ENCODE measurements around the gene UGT1A9. TPM values are rescaled to one million over a fixed set of nuclear protein-coding genes. Genes with fewer than 3 reads are reported as not detected.
"Not testable (repeated sequence)": the region's sequence is repeated elsewhere in the genome, so short reads cannot be mapped to it uniquely, and the experiment has no call there.

Gene UGT1A9
- total RNA-seq, 2 donors from 2014 or later: 0.12 TPM; not detected in 1

GRCh38 chr2:233676046-233676445 lies 4.3 kb downstream of the UGT1A9 start:
- intact Hi-C loops (cut with DNase I): no loop called here
- ATAC-seq: no peak
- DNase-seq: no peak

GRCh38 chr2:233679196-233679595 lies 7.5 kb downstream of the UGT1A9 start:
- intact Hi-C loops (cut with DNase I): no loop called here
- ATAC-seq: no peak

GRCh38 chr2:233680361-233681045 lies 8.8 kb downstream of the UGT1A9 start:
- no peak for ATAC-seq
- intact Hi-C loops (cut with DNase I): no loop called here

More at GRCh38 chr2:233679196-233679595, 7.5 kb downstream of the UGT1A9 start:
- DNase-seq: no peak

GRCh38 chr2:233681521-233682099 lies 9.9 kb downstream of the UGT1A9 start, which contains the start of gene UGT1A7:
TSS of gene UGT1A7 (plus strand) at chr2:233681901. CDS start at chr2:233681938, 37 bp downstream.
- intact Hi-C loops (cut with DNase I): no loop called here
- ATAC-seq (no peak), DNase-seq (no peak)

More at GRCh38 chr2:233680361-233681045, 8.8 kb downstream of the UGT1A9 start:
- DNase-seq: no peak

- no peak for ATAC-seq
- intact Hi-C loops (cut with DNase I): no loop called here
These were observed 12.9 kb downstream of the UGT1A9 start for GRCh38 chr2:233684640-233685039.

GRCh38 chr2:233686928-233687327 lies 15.2 kb downstream of the UGT1A9 start:
- DNase-seq: no peak
- no peak for ATAC-seq
- intact Hi-C loops (cut with DNase I): no loop called here

More at GRCh38 chr2:233684640-233685039, 12.9 kb downstream of the UGT1A9 start:
- DNase-seq: no peak

- ATAC-seq (no peak), DNase-seq (no peak)
- intact Hi-C loops (cut with DNase I): no loop called here
These were observed 16.6 kb downstream of the UGT1A9 start for GRCh38 chr2:233688341-233688740.

- intact Hi-C loops (cut with DNase I): no loop called here
- ATAC-seq (no peak), DNase-seq (no peak)
These were observed 17.3 kb downstream of the UGT1A9 start for GRCh38 chr2:233689031-233689430.

GRCh38 chr2:233689501-233689900 lies 17.8 kb downstream of the UGT1A9 start:
- intact Hi-C loops (cut with DNase I): no loop called here
- no peak for ATAC-seq
- DNase-seq: no peak

- intact Hi-C loops (cut with DNase I): no loop called here
- ATAC-seq (no peak), DNase-seq (no peak)
These were observed 18.7 kb downstream of the UGT1A9 start for GRCh38 chr2:233690444-233690843.

- ATAC-seq (no peak), DNase-seq (no peak)
- intact Hi-C loops (cut with DNase I): no loop called here
These were observed 20.0 kb downstream of the UGT1A9 start for GRCh38 chr2:233691443-233692433.

- DNase-seq (no peak), ATAC-seq (no peak)
- intact Hi-C loops (cut with DNase I): no loop called here
These were observed 20.9 kb downstream of the UGT1A9 start, which contains the start of gene UGT1A6 for GRCh38 chr2:233692648-233693047. TSS of gene UGT1A6 (plus strand) at chr2:233692890. CDS start at chr2:233693005, 115 bp downstream.

- no peak for DNase-seq
- intact Hi-C loops (cut with DNase I): no loop called here
These were observed 22.3 kb downstream of the UGT1A9 start for GRCh38 chr2:233693963-233694362.

GRCh38 chr2:233698740-233699139 lies 27.0 kb downstream of the UGT1A9 start:
- no peak for DNase-seq
- no peak for ATAC-seq
- intact Hi-C loops (cut with DNase I): no loop called here

More at GRCh38 chr2:233693963-233694362, 22.3 kb downstream of the UGT1A9 start:
- no peak for ATAC-seq

- DNase-seq (no peak), ATAC-seq (no peak)
- intact Hi-C loops (cut with DNase I): no loop called here
These were observed 27.8 kb downstream of the UGT1A9 start for GRCh38 chr2:233699424-233700027.

- intact Hi-C loops (cut with DNase I): no loop called here
- DNase-seq (no peak), ATAC-seq (peak in 1 of 2 donors; percentile 44)
These were observed 28.4 kb downstream of the UGT1A9 start for GRCh38 chr2:233700028-233700635.

GRCh38 chr2:233700842-233701241 lies 29.1 kb downstream of the UGT1A9 start:
- intact Hi-C loops (cut with DNase I); DNase-seq; ATAC-seq: not testable (repeated sequence)

- ATAC-seq: no peak
- DNase-seq: no peak
- intact Hi-C loops (cut with DNase I): no loop called here
These were observed 30.5 kb downstream of the UGT1A9 start for GRCh38 chr2:233702238-233702637.
